HG03025 (cell line): Measurements from ENCODE around the gene CNOT2.

Experiments
- ATAC-seq: cut with Tn5 transposase; IDR thresholded peaks from one replicate; pipeline ENCODE4 v1.9.1; 2021; ENCODE audit warnings: mild to moderate bottlenecking, moderate library complexity; ENCODE audit not compliant: unreplicated experiment, low FRiP score

CNOT2 gene

GRCh38 chr12:70402597-70402996 is 159.4 kb downstream of the CNOT2 start:
- no peak for ATAC-seq

DNA sequence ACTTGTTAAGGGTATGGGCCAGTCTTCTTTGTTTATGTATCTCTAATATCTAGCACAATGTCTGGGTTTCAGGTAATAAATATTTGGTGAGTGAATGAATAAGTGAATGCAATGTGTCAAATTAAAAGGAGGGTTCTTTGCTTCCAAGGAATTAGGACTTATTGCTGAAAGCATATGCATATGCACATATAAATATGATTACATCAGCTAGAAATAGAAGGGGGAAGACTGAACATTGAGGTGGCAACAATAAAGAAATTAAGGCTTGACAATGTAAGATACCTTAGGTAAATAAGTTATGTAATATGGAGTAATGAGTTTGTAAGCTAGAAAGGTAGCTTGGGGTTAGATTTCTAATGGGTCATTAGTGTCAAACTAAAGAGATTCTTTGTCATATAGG is 160.6 kb downstream of the CNOT2 start:
- no peak for ATAC-seq
